CD14-positive monocyte (primary cell): ENCODE results near the gene RGS11. TPM values are rescaled to one million over a fixed set of nuclear protein-coding genes. Genes with fewer than 3 reads are reported as not detected.

ENCODE experiments used
- DNase-seq, 3 donors: peaks; one replicate each; pipeline ENCODE4 v3.0.0-alpha.2; 2011 to 2022
- H2AFZ ChIP-seq: 2 replicates; pipeline ENCODE4 v1.6.0; 2012; ENCODE audit warnings: mild to moderate bottlenecking, low read depth, low read length, inconsistent platforms; ENCODE audit not compliant: insufficient read depth, poor library complexity, severe bottlenecking
- H3K27ac ChIP-seq, 2 donors: 1 replicate in 1 of 2; 2 replicates in 1 of 2; pipeline ENCODE4 v1.5.1; 2012 to 2013; ENCODE audit warnings: low read length in 2 of 2, control low read depth in 1 of 2, inconsistent platforms in 1 of 2, low read depth in 1 of 2, mild to moderate bottlenecking in 1 of 2
- H3K27me3 ChIP-seq, 2 donors: one replicate each; pipeline versions ENCODE4 v1.6.0 to v1.6.1; 2011 to 2013; ENCODE audit warnings: low read length in 2 of 2; ENCODE audit not compliant: control insufficient read depth in 2 of 2, insufficient read depth in 2 of 2
- H3K36me3 ChIP-seq, 2 donors: replicated peaks in 1 of 2; 1 replicate in 1 of 2; 2 replicates in 1 of 2; pipeline versions ENCODE4 v1.5.1 to v1.6.1; 2012 to 2013; ENCODE audit warnings: low read length in 2 of 2, control low read depth in 1 of 2, inconsistent platforms in 1 of 2, mild to moderate bottlenecking in 1 of 2; ENCODE audit not compliant: insufficient read depth in 2 of 2, control insufficient read depth in 1 of 2
- H3K4me1 ChIP-seq, 2 donors: 1 replicate in 1 of 2; 2 replicates in 1 of 2; pipeline versions ENCODE4 v1.5.1 to v1.6.1; 2012 to 2013; ENCODE audit warnings: low read length in 2 of 2, control low read depth in 1 of 2, inconsistent platforms in 1 of 2, mild to moderate bottlenecking in 1 of 2, moderate library complexity in 1 of 2; ENCODE audit not compliant: insufficient read depth in 2 of 2, control insufficient read depth in 1 of 2
- H3K4me2 ChIP-seq: replicated peaks from 2 replicates; pipeline ENCODE3; 2012; ENCODE audit warnings: low read length, moderate library complexity, mild to moderate bottlenecking; ENCODE audit not compliant: poor library complexity, severe bottlenecking; ENCODE audit errors: extremely low read depth
- H3K4me3 ChIP-seq, 3 experiments: fragments of 200-600 bp in 1 of 3; sonication (generic) in 1 of 3; replicated peaks in 1 of 3; 1 replicate in 2 of 3; 2 replicates in 1 of 3; pipeline ENCODE4 v1.5.1; 2011 to 2013; ENCODE audit warnings: low read length in 3 of 3, mild to moderate bottlenecking in 3 of 3, control low read depth in 2 of 3, low read depth in 2 of 3, inconsistent platforms in 1 of 3, moderate library complexity in 1 of 3
- H3K79me2 ChIP-seq: 2 replicates; pipeline ENCODE4 v1.6.0; 2012; ENCODE audit warnings: mild to moderate bottlenecking, control low read depth, inconsistent platforms, low read length, moderate library complexity; ENCODE audit not compliant: insufficient read depth
- H3K9ac ChIP-seq: 2 replicates; pipeline ENCODE4 v1.6.0; 2017; ENCODE audit warnings: low read length, mild to moderate bottlenecking; ENCODE audit not compliant: insufficient read depth, poor library complexity, severe bottlenecking
- H3K9me3 ChIP-seq, 2 donors: replicated peaks in 1 of 2; 1 replicate in 1 of 2; 2 replicates in 1 of 2; pipeline versions ENCODE4 v1.5.1 to v1.6.1; 2012 to 2013; ENCODE audit warnings: low read length in 2 of 2, control low read depth in 1 of 2; ENCODE audit not compliant: control insufficient read depth in 1 of 2, insufficient read depth in 1 of 2
- H4K20me1 ChIP-seq: 2 replicates; pipeline ENCODE4 v1.6.0; 2012; ENCODE audit warnings: mild to moderate bottlenecking, low read length, control low read depth, moderate library complexity; ENCODE audit not compliant: insufficient read depth
- H3K27ac Mint-ChIP-seq, 7 donors: one replicate each; pipeline ENCODE4 v1.8.0; 2020; ENCODE audit warnings: mild to moderate bottlenecking in 7 of 7, mixed read lengths in 7 of 7, moderate library complexity in 6 of 7, inconsistent platforms in 2 of 7
- H3K27me3 Mint-ChIP-seq, 3 donors: one replicate each; pipeline ENCODE4 v1.8.0; 2021 to 2022; ENCODE audit warnings: low read depth in 3 of 3, mild to moderate bottlenecking in 3 of 3, mixed read lengths in 3 of 3, moderate library complexity in 3 of 3, inconsistent platforms in 1 of 3
- H3K36me3 Mint-ChIP-seq, 2 donors: one replicate each; pipeline ENCODE4 v1.8.0; 2020; ENCODE audit warnings: mixed read lengths in 2 of 2, inconsistent platforms in 1 of 2, mild to moderate bottlenecking in 1 of 2
- H3K4me1 Mint-ChIP-seq: one replicate; pipeline ENCODE4 v1.8.0; 2020; ENCODE audit warnings: mild to moderate bottlenecking, mixed read lengths
- H3K4me3 Mint-ChIP-seq, 2 donors: one replicate each; pipeline ENCODE4 v1.8.0; 2020; ENCODE audit warnings: mild to moderate bottlenecking in 2 of 2, mixed read lengths in 2 of 2, moderate library complexity in 1 of 2
- H3K9me3 Mint-ChIP-seq, 7 donors: one replicate each; pipeline ENCODE4 v1.8.0; 2020 to 2022; ENCODE audit warnings: mixed read lengths in 7 of 7, mild to moderate bottlenecking in 6 of 7, moderate library complexity in 6 of 7, inconsistent platforms in 2 of 7
- CTCF ChIP-seq: fragments of 200-600 bp; IDR thresholded peaks from one replicate; pipeline ENCODE4 v1.8.0; 2022; ENCODE audit warnings: antibody characterized with exemption, mild to moderate bottlenecking
- WGBS: methylation state at CpG from one replicate; pipeline ENCODE4 v1.1.5; 2013; ENCODE audit warnings: missing lambda C conversion rate; ENCODE audit not compliant: insufficient coverage; 5-methylcytosine and 5-hydroxymethylcytosine counted together
- intact Hi-C, 2 donors: fragments of 100-400 bp; cut with micrococcal nuclease; formaldehyde crosslinking; loops; one replicate each; pipeline versions ENCODE4 v1.15.0 to v1.15.1; 2023
- polyA plus RNA-seq, 3 donors: library from polyadenylated mRNA; depleted of rRNA in 1 of 3; unstranded in 2 of 3; stranded (reverse) in 1 of 3; fragments of 300-500 nt in 2 of 3; fragments of >200 nt in 1 of 3; fragmentation: Illumina TruSeq in 2 of 3; gene quantifications; 1 replicate in 2 of 3; 2 replicates in 1 of 3; pipeline ENCODE4 v1.2.3, GENCODE V29; 2012 to 2021

RGS11 gene
- polyA plus RNA-seq, 3 donors = 0.07 TPM; not detected in 2

- H3K36me3 ChIP-seq = peaks cover 51 to 80% of the 10 kb centered on the region in 2 donors
- Mint-ChIP-seq H3K36me3 (peaks cover 45 to 89% of the 10 kb centered on the region in 2 donors), H3K4me3 (no peak overlapping the region), H3K9me3 (no peaks in the 10 kb centered on the region), H3K27ac (no peak overlapping the region), H3K27me3 (peaks cover 0 to 1% (median 0%) of the 10 kb centered on the region in 3 donors), H3K4me1 (no peaks in the 10 kb centered on the region)
- no peaks in the 10 kb centered on the region for H3K9me3 ChIP-seq
- TF ChIP-seq CTCF = no peak
- no peak for DNase-seq
- no peaks in the 10 kb centered on the region for H3K79me2 ChIP-seq
- no peak overlapping the region for H3K27ac ChIP-seq
- no peak overlapping the region for H3K9ac ChIP-seq
- no peaks in the 10 kb centered on the region for H4K20me1 ChIP-seq
- H3K4me3 ChIP-seq = no peak overlapping the region
- no peaks in the 10 kb centered on the region for H3K4me1 ChIP-seq
- no peak overlapping the region for H2AFZ ChIP-seq
- intact Hi-C loops = loop anchor here in 1 of 2 donors (5.0 kb wide), 1 partner anchor 51 kb away; the partner anchor contains the start of gene AXIN1
- no CpG with 5 or more reads among the region's 6 CpGs for WGBS
- no peak overlapping the region for H3K4me2 ChIP-seq
- no peaks in the 10 kb centered on the region for H3K27me3 ChIP-seq
Measured at GRCh38 chr16:301235-301634, 25.5 kb upstream of the RGS11 start.

GRCh38 chr16:297832-298231 is 22.1 kb upstream of the RGS11 start:
- no peak overlapping the region for H3K4me2 ChIP-seq
- H3K4me1 ChIP-seq = no peaks in the 10 kb centered on the region
- Mint-ChIP-seq H3K4me3 (no peak overlapping the region), H3K27ac (no peak overlapping the region), H3K36me3 (peaks cover 32 to 84% of the 10 kb centered on the region in 2 donors), H3K4me1 (no peaks in the 10 kb centered on the region), H3K27me3 (peaks cover 0 to 1% (median 0%) of the 10 kb centered on the region in 3 donors), H3K9me3 (no peaks in the 10 kb centered on the region)
- no peak for TF ChIP-seq CTCF
- no peak overlapping the region for H3K27ac ChIP-seq
- H3K4me3 ChIP-seq = no peak overlapping the region
- H2AFZ ChIP-seq = no peak overlapping the region
- no peak overlapping the region for H3K9ac ChIP-seq
- H3K79me2 ChIP-seq = no peaks in the 10 kb centered on the region
- no peaks in the 10 kb centered on the region for H3K9me3 ChIP-seq
- H3K36me3 ChIP-seq = peaks cover 51 to 81% of the 10 kb centered on the region in 2 donors
- no peaks in the 10 kb centered on the region for H4K20me1 ChIP-seq
- no peaks in the 10 kb centered on the region for H3K27me3 ChIP-seq
- intact Hi-C loops = no loop called here
- no peak for DNase-seq
- WGBS = 97% methylated on average over 32 of the region's 32 CpGs
